ENCODE results near the gene PDZRN3.

DNA sequence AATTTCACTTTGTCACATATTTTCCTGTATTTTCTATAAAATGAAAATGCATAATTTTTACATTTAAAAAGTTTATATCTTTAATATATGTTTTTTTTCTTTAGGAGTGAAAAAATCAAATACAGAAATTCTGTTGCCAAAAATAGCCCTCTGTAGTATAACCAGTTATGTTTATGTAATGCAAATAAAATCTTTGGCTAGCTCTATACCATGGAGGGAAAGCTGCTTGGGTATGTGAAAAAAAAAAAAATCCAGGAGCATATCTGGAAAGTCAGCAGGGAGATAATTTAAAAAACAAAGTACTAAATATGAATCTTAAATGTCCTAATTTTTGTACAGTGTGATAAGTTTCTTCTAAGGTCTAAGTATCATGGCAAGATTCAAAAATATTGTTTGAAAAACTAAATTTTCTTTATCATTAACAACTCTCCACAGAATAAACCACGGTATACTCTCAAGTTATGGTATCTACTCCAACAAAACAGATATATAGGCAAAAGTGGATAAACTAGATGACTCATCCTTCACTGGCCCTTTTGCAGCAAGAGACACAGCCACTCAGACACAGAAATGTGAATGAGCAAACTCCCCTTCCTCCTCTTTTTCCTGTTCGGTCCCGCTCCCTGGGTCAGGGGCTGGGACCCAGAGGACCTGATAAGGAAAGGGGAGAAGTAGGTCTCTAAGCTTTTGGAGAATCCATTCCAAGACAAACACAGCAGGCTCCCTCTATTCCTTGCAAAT, 66.6 kb downstream of the PDZRN3 start:
- TF ChIP-seq, protein P1, sequence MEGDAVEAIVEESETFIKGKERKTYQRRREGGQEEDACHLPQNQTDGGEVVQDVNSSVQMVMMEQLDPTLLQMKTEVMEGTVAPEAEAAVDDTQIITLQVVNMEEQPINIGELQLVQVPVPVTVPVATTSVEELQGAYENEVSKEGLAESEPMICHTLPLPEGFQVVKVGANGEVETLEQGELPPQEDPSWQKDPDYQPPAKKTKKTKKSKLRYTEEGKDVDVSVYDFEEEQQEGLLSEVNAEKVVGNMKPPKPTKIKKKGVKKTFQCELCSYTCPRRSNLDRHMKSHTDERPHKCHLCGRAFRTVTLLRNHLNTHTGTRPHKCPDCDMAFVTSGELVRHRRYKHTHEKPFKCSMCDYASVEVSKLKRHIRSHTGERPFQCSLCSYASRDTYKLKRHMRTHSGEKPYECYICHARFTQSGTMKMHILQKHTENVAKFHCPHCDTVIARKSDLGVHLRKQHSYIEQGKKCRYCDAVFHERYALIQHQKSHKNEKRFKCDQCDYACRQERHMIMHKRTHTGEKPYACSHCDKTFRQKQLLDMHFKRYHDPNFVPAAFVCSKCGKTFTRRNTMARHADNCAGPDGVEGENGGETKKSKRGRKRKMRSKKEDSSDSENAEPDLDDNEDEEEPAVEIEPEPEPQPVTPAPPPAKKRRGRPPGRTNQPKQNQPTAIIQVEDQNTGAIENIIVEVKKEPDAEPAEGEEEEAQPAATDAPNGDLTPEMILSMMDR (IDR thresholded peaks at IDR 0.05), result no peak
- no peak for TF ChIP-seq POLR2A (IDR thresholded peaks at IDR 0.05)

Data from heart left ventricle (tissue), 13 donors.